ENCODE data around the gene THY1.

THY1 gene

GRCh38 chr11:119381181-119381988 lies 41.6 kb downstream of the THY1 start, which contains the start of gene USP2:
Gene USP2 (minus strand): TSS chr11:119381690. CDS start chr11:119373480, 8,210 bp downstream.
- peak; percentile 98 for DNase-seq

GRCh38 chr11:119380827-119381180 lies 42.2 kb downstream of the THY1 start:
- DNase-seq, result no peak

GRCh38 chr11:119380160-119380826 lies 42.7 kb downstream of the THY1 start:
- no peak for DNase-seq

GRCh38 chr11:119378851-119379465 lies 44.0 kb downstream of the THY1 start:
- no peak for DNase-seq

GRCh38 chr11:119377961-119378667 lies 44.9 kb downstream of the THY1 start:
- no peak for DNase-seq

GRCh38 chr11:119377112-119377901 lies 45.7 kb downstream of the THY1 start:
- peak; percentile 30 for DNase-seq

- DNase-seq, result peak; percentile 84
Observed at GRCh38 chr11:119376197-119376847, 46.6 kb downstream of the THY1 start.

GRCh38 chr11:119375337-119376196 lies 47.4 kb downstream of the THY1 start:
- DNase-seq, result no peak

GRCh38 chr11:119374632-119375336 lies 48.2 kb downstream of the THY1 start:
- no peak for DNase-seq

- DNase-seq, result peak; percentile 69
Observed at GRCh38 chr11:119373921-119374631, 48.9 kb downstream of the THY1 start.

GRCh38 chr11:119373059-119373920 lies 49.7 kb downstream of the THY1 start:
- no peak for DNase-seq

GRCh38 chr11:119372260-119373058 lies 50.5 kb downstream of the THY1 start:
- DNase-seq, result no peak

- DNase-seq, result no peak
Observed at GRCh38 chr11:119371778-119372182, 51.2 kb downstream of the THY1 start.

GRCh38 chr11:119371067-119371601 lies 51.8 kb downstream of the THY1 start:
- no peak for DNase-seq

GRCh38 chr11:119370486-119371046 lies 52.4 kb downstream of the THY1 start:
- no peak for DNase-seq

GRCh38 chr11:119369132-119369925 lies 53.6 kb downstream of the THY1 start:
- DNase-seq, result no peak
